Neuron (in vitro differentiated cells): ENCODE measurements around the gene PYHIN1.

ENCODE experiments used
- H2AFZ ChIP-seq: one replicate; pipeline ENCODE4 v1.6.1; 2013; ENCODE audit warnings: low read depth, mild to moderate bottlenecking, inconsistent platforms, low read length, moderate library complexity
- H3K27me3 ChIP-seq: one replicate; pipeline ENCODE4 v1.6.1; 2013; ENCODE audit warnings: low read length; ENCODE audit not compliant: insufficient read depth
- H3K36me3 ChIP-seq: one replicate; pipeline ENCODE4 v1.6.1; 2013; ENCODE audit warnings: low read length; ENCODE audit not compliant: insufficient read depth
- H3K4me1 ChIP-seq: one replicate; pipeline ENCODE4 v1.6.1; 2013; ENCODE audit warnings: low read length; ENCODE audit not compliant: insufficient read depth
- H3K4me3 ChIP-seq: 2 replicates; pipeline ENCODE4 v1.5.1; 2013; ENCODE audit warnings: mild to moderate bottlenecking, low read length, moderate library complexity
- H3K9me3 ChIP-seq: one replicate; pipeline ENCODE4 v1.6.1; 2013; ENCODE audit warnings: low read length

Gene PYHIN1

DNA sequence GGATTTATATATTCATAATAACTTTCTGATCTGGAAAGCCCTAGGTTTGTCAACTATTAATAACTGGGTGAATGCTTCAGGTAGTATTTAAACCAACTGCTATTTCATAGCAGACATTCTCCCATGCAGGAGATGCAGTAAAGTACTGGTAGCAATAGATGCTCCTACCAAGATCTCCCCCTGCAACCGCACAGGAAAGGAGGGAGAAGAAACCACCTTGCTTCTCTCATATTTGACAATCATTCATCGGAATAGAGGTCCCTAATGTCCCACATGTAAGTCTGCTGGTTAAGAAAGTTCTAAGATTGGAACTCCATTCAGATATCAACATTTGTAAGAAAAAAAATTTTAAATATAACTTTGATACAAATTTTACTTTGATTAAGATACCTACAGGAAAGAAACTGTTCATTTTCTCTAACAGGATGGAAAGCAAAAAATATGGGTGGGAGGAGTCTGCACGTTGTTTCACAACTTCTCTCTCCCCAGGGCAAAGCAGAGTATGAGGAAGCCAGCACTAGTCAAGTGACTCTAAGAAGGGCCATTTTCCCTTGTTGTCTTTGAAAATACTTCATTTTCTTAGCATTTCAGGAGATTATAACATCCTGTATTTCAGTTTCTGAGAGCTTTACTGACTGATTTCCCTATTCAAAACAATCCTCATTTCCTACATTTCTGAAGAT is at the start of gene PYHIN1:
Gene PYHIN1 (plus strand): TSS at position 498 of the 683 bp plus-strand sequence. CDS start 5,359 bp downstream, outside the sequence.
- Histone ChIP-seq H2AFZ (no peak within 1 kb of the TSS), H3K9me3 (no peaks in the 10 kb centered on the region), H3K4me1 (no peaks in the 10 kb centered on the region), H3K27me3 (no peaks in the 10 kb centered on the region), H3K4me3 (no peak within 1 kb of the TSS), H3K36me3 (no peaks in the 10 kb centered on the region)

DNA sequence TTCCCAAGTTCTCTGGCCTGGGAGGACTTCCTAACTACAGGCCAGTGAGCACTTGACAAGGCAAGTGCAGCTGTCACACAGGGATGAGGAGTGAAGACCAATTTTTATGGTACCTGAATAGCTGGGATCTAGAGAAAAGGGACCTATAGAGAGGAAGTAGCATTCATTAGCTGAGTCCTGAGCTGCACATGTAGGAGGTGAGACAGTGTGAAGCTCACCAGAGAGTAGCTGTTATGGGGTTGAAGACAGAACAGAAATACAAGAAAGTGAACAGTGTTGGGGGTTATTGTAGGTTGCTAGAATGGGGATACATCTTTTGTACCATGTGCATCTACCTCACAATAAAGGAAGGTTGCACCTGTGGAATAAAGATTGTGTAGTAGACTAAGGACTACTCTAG is 37.7 kb upstream of the PYHIN1 start:
- H3K9me3 ChIP-seq = no peaks in the 10 kb centered on the region
- H3K4me1 ChIP-seq = no peaks in the 10 kb centered on the region

DNA sequence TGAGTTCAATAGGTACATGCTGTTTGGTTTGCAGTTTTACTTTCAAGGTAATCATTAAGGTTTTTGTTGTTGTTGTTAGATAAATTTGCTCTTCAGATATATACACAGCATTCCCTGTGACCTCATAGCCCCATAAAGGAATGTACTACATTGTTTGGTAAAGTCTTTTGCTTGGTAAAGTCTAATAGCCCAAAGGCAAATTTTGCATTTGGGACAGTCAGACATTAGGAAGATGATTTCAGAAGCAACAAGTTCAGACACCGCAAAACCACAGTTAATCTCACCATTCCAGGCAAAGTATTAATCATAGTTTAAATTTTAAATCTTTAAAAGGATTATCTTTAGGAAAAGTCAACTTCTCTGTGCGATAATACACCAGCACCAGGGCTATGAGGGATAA is 32.6 kb upstream of the PYHIN1 start:
- Histone ChIP-seq H2AFZ (no peak overlapping the region), H3K27me3 (no peaks in the 10 kb centered on the region), H3K4me1 (no peaks in the 10 kb centered on the region), H3K4me3 (no peak overlapping the region), H3K36me3 (no peaks in the 10 kb centered on the region), H3K9me3 (no peaks in the 10 kb centered on the region)

More for the DNA sequence above, 37.7 kb upstream of the PYHIN1 start:
- Histone ChIP-seq H2AFZ (no peak overlapping the region), H3K36me3 (no peaks in the 10 kb centered on the region), H3K4me3 (no peak overlapping the region), H3K27me3 (no peaks in the 10 kb centered on the region)

DNA sequence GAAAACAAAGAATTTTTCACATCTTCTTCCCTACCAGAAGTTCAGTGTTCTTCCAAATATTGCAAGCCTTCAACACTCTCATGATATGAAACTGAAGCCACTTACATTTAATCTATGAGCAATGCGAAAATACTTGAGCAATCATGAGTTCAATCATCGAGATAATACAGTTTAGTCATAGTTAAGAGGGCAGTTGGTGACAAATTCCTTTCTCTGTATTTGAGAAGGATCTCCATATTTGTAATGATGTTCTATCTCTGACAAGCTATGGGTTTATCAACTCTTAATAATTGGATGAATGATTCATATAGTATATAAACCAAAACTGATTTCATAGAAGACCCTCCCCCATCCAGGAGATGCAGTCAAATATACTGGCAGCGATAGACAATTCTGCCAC is 29.7 kb upstream of the PYHIN1 start:
- Histone ChIP-seq H3K4me3 (no peak overlapping the region), H3K27me3 (no peaks in the 10 kb centered on the region), H3K36me3 (no peaks in the 10 kb centered on the region), H3K4me1 (no peaks in the 10 kb centered on the region), H2AFZ (no peak overlapping the region), H3K9me3 (no peaks in the 10 kb centered on the region)

DNA sequence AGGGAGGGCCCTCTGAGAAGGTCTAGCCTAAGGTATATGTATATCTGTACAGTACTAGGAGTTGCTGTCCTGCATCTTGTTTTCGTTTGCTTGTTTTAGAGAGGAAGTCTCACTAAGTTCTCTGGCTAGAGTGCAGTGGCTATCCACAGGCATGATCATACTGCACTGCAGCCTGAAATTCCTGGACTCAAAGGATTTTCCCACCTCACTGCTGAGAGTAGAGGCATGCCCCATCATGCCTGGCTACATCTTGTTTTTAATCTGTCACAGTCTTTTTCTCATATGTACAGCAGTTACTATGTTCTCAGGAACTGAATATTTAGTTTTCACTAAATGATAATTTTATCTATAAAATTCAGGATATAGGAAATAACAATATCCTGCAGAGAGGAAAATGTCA is 15.3 kb upstream of the PYHIN1 start:
- no peaks in the 10 kb centered on the region for H3K36me3 ChIP-seq
- no peaks in the 10 kb centered on the region for H3K27me3 ChIP-seq
- H3K9me3 ChIP-seq = no peaks in the 10 kb centered on the region
- no peaks in the 10 kb centered on the region for H3K4me1 ChIP-seq
- no peak overlapping the region for H3K4me3 ChIP-seq
- H2AFZ ChIP-seq = peak overlapping the region; percentile 3

DNA sequence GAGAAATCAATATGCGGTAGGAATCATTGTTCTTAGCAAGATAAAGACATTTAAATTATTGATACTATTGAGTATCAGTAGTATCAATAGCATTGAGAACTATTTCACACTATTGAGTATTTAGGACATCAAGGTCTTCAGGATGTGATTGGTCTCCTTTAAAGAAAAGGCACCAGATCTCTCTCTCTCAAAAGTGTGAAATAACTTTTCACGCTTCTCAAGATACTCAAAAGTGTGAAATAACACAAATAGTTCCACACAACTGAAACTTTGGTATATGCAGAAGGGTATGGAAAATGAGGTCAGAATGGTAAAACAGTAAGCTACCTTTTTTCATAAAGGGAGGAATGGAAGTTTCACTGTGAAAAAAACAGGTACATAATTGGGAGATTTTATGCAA is 6.7 kb upstream of the PYHIN1 start:
- Histone ChIP-seq H3K36me3 (no peaks in the 10 kb centered on the region), H3K4me1 (no peaks in the 10 kb centered on the region), H3K27me3 (no peaks in the 10 kb centered on the region), H2AFZ (no peak overlapping the region), H3K9me3 (no peaks in the 10 kb centered on the region), H3K4me3 (no peak overlapping the region)

DNA sequence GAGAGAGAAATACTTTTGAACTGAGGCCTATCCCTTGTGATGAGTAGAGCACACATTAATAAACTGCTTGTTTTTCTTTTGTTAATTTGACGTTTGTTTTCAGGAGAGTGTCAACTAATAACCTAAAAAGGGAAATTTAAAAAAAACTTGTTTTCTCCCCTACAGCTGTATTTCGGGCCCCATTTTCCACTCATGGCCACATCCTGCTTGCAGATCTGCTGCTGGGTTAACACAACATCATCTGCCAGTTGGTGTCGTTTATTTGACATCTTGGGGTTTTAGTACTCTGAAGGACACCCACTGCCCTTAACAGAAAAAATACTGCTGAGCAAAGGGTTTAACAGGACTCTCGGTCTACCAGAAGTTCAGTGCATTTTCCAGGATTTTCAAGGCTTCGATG is 848 bp upstream of the PYHIN1 start:
- no peaks in the 10 kb centered on the region for H3K36me3 ChIP-seq
- no peaks in the 10 kb centered on the region for H3K27me3 ChIP-seq
- no peak overlapping the region for H2AFZ ChIP-seq
- H3K9me3 ChIP-seq = no peaks in the 10 kb centered on the region
- no peaks in the 10 kb centered on the region for H3K4me1 ChIP-seq
- H3K4me3 ChIP-seq = no peak overlapping the region

DNA sequence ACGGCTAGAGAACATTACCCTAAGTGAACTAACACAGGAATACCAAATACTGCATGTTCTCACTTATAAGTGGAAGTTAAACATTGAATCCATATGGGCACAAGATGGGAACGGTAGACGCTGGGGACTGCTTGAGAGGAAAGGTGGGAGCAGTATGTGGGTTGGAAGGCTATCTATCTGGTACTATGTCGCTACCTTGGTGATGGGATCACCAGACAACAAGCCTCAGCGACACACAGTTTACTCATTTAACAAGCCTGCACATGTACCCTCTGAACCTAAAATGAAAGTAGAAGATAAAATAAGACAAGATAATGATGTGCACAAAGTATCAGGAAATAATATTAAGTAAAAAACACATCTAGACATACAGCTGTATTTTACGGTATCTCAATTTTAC is 819 bp downstream of the PYHIN1 start:
- Histone ChIP-seq H3K9me3 (no peaks in the 10 kb centered on the region), H3K27me3 (no peaks in the 10 kb centered on the region), H2AFZ (no peak overlapping the region), H3K4me3 (no peak overlapping the region), H3K36me3 (no peaks in the 10 kb centered on the region), H3K4me1 (no peaks in the 10 kb centered on the region)

DNA sequence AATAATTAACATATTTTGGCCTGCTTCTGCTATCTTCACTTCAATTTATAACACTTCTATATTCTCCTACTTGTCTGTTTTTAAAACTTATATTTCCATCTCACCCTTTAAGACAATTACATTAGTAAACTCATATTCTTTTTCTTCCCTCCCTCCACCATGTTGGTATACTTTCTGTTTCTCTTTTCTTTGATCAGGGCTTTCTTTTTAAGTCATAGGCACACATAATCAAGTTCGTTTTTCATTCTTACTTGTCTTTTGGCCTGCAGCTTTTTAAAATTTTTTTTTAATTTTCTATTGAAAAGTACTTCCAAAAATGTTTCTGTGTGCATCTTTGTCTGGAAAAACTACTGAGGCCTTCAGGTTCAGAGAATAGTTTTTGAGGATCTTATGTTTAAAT is 2.3 kb downstream of the PYHIN1 start:
- no peak overlapping the region for H2AFZ ChIP-seq
- no peaks in the 10 kb centered on the region for H3K4me1 ChIP-seq
- H3K9me3 ChIP-seq = no peaks in the 10 kb centered on the region
- no peaks in the 10 kb centered on the region for H3K27me3 ChIP-seq
- H3K4me3 ChIP-seq = no peak overlapping the region
- no peaks in the 10 kb centered on the region for H3K36me3 ChIP-seq

DNA sequence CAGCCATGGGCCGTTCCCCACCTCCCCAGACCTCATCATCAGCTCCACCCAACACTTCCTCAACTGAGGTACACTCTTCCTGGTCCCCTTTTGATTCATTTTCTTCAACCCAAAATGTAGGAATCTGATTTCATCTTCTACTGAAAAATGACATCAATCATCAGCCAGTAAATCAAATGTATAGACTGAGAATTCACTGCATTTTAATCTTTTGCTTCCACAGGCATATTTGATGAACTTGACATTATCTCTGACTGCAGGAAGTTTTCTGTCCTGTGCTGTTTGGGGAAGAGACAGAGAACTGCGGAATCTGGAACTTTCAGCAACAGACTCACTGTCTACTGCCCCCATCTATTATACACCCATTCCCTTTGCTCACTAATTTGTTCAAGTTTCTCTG is 7.8 kb downstream of the PYHIN1 start:
- Histone ChIP-seq H2AFZ (no peak overlapping the region), H3K9me3 (no peaks in the 10 kb centered on the region), H3K27me3 (no peaks in the 10 kb centered on the region), H3K4me1 (no peaks in the 10 kb centered on the region), H3K4me3 (no peak overlapping the region), H3K36me3 (no peaks in the 10 kb centered on the region)

DNA sequence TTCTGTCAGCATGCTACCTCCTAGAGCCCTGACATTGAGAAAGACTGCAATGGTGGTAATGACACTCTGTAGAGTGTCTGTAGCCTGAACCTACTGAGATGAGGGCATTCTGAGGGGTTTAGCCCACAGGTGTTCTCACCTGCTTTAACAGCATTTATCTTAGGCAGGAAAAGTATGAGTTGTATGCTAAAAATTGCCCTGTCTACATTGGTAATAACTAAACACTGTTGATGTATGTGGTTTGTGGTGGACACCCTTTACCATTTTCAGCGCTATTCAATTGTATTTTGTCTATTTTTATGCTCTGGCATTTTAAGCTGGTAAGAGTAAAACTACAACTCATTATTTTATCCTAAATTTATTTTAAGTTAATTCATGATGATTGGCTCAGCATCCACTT is 10.0 kb downstream of the PYHIN1 start:
- H3K36me3 ChIP-seq = no peaks in the 10 kb centered on the region
- no peaks in the 10 kb centered on the region for H3K27me3 ChIP-seq
- H3K4me1 ChIP-seq = no peaks in the 10 kb centered on the region
- H3K9me3 ChIP-seq = no peaks in the 10 kb centered on the region
- H3K4me3 ChIP-seq = no peak overlapping the region
- no peak overlapping the region for H2AFZ ChIP-seq

DNA sequence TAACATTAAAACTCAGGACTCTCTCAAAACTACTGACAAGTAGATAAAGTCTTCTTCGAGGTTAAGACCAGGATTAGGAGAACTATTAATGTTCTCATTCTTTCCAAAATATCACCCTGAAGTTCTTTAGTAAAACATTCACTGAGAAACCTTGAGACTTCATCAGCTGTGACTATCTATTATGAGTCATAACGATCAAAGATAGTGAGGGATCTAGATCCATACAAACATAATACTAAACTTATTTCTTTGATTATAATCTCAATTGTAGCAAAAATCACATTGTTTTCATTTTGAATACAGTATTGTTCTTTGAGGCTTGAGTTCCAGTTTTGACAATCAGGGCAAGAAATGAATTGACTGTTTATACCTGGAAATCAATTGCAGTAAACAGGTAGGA is 11.1 kb downstream of the PYHIN1 start:
- H2AFZ ChIP-seq = no peak overlapping the region
- H3K36me3 ChIP-seq = no peaks in the 10 kb centered on the region
- no peaks in the 10 kb centered on the region for H3K27me3 ChIP-seq
- H3K9me3 ChIP-seq = no peaks in the 10 kb centered on the region
- H3K4me1 ChIP-seq = no peaks in the 10 kb centered on the region
- H3K4me3 ChIP-seq = no peak overlapping the region

DNA sequence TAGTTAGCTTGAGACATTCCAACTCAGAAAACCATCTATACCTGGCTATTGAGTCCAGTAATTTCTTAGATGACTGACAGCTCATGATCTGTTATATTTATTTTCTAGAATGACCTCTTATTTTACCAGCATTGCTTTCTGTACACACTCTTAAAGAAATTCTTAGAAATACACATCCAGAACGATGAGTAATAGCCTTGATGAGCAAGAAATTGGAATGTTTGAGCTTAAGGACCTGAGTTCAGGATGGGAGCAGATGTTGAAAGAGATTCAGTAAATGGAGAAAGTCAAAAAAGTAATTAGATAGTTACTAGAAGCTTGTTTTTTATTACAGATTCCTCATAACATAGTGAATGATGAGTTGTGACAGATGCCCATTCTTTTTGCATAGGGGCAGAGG is 11.7 kb downstream of the PYHIN1 start:
- Histone ChIP-seq H3K9me3 (no peaks in the 10 kb centered on the region), H3K36me3 (no peaks in the 10 kb centered on the region), H2AFZ (no peak overlapping the region), H3K4me1 (no peaks in the 10 kb centered on the region), H3K27me3 (no peaks in the 10 kb centered on the region), H3K4me3 (no peak overlapping the region)

DNA sequence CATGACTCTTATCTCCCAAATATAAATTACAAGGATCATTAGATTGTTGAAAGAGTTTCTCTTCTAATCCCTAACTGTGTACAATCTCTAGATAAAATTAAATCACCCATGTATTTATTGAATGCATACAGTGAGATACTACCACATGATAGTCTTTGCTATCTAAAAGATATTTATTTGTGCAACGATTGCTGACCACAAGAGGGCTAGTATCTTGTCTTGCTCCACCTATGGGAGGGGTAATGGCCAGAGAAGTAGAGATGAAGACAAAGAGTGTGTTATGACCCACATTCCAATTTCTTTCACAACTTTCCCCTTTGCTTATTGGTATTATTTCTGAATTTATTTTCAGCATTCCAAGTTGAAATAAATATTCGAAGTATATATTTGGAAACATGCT is 13.7 kb downstream of the PYHIN1 start:
- Histone ChIP-seq H3K27me3 (no peaks in the 10 kb centered on the region), H3K4me1 (no peaks in the 10 kb centered on the region), H3K36me3 (no peaks in the 10 kb centered on the region), H2AFZ (no peak overlapping the region), H3K9me3 (no peaks in the 10 kb centered on the region), H3K4me3 (no peak overlapping the region)
